GM12892 (cell line): ENCODE data around the gene GPSM1.

ENCODE experiments used
- POLR2A ChIP-seq: IDR thresholded peaks from 2 replicates; pipeline ENCODE4 v1.6.1; 2011; ENCODE audit warnings: low read depth, low read length, control low read depth
- POLR2AphosphoS5 ChIP-seq: IDR thresholded peaks from 2 replicates; pipeline ENCODE4 v1.6.1; 2011; ENCODE audit warnings: low read depth, low read length, control low read depth

DNA sequence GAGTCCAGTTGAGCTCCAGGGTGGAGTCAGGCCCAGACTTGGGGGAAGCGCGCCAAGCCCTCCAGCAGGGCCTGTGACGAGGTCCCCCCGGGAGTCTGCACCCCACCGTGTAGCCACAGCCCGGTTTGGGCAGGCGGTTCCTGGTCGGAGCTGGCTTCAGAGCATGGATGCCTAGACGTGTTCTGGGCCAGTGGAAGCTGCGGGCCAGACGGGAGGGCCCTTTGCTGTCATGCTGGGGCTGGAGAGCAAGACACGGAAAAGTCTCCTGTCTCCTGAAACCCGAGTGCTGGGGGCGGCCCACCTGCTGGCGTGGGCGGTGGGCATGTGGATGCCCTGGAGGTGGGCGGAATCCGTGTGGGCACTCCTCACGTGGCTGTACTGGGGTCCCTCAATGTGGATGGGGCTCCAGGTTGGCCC, 1.9 kb downstream of the GPSM1 start:
- no peak for TF ChIP-seq POLR2A
- no peak for TF ChIP-seq POLR2AphosphoS5
